ENCODE measurements around the gene CC2D2B.
"Not testable (repeated sequence)": the region's sequence is repeated elsewhere in the genome, so short reads cannot be mapped to it uniquely, and the experiment has no call there.

GRCh38 chr10:95905897-95906580 lies 1.7 kb upstream of the CC2D2B start:
- TF ChIP-seq CTCF, POLR2A, EP300 (IDR thresholded peaks at IDR 0.05): not testable (repeated sequence)
